ENCODE data around the gene ADAP1.

GRCh38 chr7:916291-916941 lies 38.1 kb downstream of the ADAP1 start:
- TF ChIP-seq CTCF (IDR thresholded peaks at IDR 0.05) (no peak), POLR2A (IDR thresholded peaks at IDR 0.05) (no peak)

Data from lower leg skin (tissue), 3 donors.